ENCODE measurements around the gene SPON2. TPM values are rescaled to one million over a fixed set of nuclear protein-coding genes. Genes with fewer than 3 reads are reported as not detected.
A peak's percentile ranks its signal among the peaks of the same experiment; 100 is the strongest.

SPON2 gene
- total RNA-seq, 1 experiment from 2014 or later: 1.1 TPM

DNA sequence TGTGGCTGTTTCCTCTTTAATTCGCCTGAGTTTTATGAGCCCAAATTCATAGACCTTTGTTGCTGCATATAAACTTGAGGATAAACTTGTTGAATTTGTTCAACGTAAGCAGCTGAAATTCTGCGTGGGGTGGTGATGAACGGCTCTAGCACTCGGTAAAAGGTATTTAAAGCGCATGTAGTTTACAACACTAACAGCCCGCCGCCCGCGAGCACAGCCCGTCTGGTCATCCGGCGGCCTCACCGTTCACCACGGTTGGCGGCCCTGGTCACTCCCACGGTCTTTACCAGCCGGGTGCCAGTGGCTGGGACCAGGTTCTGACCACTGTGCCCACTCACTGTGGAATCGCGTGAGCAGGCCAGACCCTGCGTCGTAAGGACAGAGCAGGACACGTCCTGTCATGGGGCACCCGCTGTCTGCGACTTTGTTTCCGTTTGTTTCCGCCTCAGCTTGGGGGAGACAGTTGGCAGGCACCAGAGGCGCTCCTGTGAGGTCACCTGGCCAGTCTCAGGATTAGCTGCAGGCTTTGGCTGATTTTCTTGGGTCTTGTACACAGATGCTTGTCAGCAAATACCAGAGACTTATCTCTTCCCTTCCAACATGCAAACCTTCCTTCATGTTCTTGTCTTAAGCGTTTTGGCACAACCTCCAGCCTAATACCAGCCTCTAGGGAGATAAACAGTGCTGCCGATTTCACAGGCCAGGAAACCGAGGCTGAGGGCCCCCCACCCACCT, 36.8 kb upstream of the SPON2 start:
- DNase-seq (ENCODE audit: low read depth): no peak

DNA sequence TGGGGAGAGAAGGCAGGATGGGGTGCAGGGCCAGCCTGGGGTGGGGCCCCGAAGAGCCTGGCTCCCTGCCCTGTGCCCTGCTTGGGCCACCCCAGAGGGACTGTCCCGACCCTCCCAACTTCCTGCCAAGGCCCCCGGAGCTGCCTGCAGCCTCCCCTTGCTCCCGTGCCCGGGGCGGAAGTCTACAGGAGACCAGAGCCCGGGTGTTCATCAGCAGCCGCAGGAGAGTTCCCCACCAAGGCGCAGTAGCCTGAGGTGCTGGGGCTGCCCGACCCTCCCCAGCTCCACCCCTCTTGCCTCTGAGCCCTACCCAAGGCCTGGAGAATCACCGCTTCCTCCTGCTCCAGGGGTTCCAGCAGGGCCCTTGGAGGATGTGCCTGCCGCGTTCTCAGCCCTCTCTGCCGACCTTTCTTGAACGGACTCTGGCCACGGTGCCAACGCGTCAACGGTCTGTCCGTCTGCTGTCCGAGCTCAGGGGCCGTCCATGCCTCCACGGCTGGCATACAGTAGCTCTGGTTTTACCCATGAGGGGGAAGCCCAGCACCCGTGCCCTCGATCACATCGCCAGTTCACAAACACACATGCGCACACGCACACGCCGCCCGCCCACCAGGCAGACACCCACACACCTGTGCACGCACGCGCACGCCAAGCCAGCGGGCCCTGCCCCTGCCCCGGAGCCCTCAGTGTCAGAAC, 36.0 kb upstream of the SPON2 start:
- peak; percentile 24 for DNase-seq (ENCODE audit: low read depth)

DNA sequence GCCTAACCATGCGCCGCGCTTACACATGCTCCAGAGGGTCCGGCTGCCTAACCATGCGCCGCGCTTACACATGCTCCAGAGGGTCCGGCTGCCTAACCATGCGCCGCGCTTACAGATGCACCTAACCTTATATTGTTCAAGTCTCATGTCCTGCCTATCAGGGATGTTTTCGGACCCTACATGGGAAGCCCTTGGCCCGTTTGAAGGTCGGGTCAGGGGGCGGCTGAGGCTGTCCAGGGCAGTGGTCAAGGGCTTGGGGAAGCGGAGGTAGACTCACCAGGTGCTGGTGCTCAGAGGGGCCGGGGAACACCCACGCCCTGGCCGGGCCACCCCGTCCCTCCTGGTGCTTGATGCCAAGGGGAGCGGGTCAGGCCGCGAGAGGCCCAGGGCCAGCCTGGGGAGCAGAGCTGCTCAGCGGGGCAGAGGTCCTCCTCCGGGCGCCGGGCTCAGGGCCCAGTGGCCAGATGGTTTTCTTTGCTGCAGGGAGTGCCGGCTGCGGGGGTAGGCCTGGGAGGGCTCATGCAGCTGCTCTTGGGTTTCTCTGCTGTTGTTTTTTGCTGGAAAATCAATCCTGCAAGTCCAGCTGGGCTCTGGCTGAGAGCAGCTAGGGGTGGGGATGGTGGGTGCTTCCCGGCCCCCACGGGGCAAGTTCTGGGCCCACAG, 35.4 kb upstream of the SPON2 start:
- DNase-seq (ENCODE audit: low read depth): peak; percentile 83

DNA sequence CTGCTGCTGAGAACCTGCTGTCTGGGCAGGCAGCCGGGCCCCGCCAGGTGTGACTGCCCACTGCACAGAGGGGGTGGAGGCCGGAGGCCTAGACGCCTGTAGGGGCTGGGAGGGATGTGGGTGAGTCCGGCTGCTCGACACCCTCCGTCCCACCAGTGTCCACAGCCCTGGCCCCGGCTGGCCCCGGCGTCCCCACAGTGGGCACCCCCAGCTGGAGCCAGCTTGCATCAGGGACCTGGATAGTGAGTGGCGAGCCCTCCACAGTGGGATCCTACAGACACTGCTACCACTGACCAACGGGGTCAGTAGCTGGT, 34.7 kb upstream of the SPON2 start:
- DNase-seq (ENCODE audit: low read depth): no peak

DNA sequence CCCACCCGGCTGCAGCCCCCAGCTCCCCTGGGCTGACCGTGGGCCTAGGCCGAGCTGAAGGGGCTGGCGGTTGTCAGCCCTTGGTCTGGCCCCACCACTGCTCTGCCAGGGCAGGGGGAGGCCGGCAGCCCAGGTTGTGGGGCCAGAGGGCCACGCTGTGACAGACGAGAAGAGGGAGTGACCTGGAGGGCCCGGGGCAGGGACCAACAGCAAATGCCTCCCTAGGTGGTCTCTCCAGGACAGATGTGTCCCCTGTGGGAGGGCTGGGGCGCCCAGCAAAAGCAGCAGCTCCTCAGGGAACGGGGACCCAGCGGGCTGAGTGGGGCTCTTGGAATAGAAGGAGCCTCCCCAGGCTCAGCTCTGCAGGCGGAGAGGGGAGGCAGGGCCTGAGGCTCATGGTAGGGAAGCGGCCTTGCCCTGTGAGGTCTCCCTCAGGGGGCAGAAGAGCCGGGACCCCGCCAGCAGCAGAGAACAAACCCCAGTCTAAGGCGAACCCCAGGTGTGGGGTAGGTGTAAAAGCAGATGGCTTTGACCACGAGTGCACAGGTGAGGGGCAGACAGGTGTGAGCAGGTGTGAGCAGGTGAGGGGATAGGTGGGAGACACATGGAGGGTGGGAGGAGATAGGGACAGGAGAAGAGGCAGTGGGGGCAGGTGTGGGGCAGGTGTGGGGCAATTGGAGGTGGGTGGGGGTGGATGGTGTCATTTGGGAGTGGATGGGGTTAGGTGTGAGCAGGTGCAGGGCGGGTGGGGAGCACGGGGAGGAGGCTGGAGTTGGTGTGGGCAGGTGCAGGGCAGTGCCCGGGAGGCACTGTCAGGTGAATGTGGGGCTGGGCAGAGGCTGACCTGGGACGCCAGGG, 34.1 kb upstream of the SPON2 start:
- no peak for DNase-seq (ENCODE audit: low read depth)

DNA sequence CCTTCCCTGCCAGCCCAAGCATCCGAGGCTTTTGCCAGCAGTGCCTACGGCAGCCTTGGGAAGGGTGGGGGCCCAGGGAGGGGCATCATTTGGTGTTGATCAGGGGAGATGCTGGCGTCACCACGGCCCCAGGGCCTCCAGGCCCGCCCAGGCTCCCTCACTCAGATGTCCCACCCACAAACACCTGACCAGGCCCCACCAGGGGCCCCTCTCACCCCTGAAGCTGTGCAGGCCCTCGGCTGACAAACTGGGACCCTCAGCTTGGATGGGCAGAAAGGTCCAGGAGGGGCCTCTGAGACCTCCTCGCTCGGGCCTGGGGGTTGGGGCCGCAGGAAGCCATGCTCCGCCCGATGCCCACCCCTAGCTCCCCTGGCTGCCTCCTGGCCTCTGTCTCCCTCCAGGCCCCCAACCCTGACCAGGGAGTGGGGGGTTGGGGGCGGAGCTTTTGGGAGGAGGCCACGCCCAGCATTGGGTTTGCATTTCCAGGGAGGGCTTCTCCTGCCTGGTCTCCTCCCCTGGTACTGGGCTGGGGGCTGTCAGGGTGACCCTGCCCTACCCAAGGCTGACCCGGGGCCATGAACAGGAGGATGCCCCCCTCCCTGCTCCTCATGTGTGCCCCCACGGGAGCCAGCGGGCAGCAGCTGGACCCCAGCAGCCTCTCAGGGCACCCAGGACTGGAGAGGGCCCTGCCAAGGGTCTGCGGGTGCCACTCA, 33.4 kb upstream of the SPON2 start:
- DNase-seq (ENCODE audit: low read depth): no peak

DNA sequence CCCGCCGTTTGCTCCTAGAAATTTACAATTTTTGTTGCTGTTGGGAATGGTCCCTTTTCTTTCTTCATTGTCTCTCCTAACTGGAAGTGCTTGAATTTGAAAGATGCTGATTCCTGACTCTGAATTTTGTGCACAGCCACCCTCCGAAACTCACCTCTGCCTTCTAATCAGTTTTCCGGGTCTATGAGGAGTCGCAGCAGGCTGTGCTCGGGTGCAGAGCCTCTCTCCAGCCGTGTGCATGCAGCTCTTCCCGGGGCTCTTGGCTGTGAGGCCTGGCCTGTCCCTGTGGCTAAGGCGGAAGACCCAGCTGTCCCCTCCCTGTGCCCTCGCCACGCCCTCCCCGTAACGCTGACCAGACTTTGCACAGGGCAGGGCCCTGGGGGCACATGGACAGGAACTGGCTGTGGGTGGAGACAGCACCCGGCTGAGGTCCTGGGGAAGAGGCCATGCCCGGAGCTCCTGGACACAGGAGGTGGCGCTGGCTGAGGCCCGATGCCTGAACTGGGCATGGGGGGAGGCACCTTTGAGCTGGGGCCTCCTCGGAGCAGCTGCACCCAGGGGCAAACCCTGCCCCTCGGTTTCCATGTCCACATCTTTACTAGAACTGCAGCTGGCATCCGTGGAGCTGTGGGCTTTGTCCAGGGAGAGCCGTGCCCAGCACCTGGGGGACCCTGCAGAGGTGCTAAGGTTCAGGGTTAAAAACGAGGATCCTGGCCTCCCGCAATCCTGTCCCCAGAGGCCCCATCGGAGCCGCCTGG, 32.6 kb upstream of the SPON2 start:
- no peak for DNase-seq (ENCODE audit: low read depth)

DNA sequence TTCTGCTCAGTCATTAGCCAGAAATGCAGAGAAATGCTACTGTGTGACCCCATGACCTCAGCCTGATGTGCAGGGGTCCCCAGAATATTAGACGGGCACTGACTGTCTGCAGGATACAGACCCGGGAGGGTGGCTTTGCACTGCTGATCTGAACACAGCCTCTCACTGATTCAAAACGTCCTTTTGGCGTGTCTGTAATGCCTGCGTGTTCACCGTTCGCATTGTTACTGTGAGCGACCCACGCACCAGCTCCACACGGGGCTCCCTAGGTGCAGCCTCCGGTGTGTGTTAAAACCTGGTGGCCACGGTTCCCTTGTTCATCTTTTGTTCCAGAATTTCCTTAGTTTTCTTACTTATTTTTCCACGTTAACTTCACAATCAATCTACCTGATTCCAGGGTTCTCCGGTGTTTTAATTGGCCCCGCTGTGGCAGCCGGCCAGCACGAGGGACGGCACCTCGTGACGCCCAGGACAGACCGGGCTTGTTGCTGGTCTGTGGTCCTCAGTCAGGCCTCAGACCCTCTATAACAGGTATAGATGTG, 32.0 kb upstream of the SPON2 start:
- no peak for DNase-seq (ENCODE audit: low read depth)

DNA sequence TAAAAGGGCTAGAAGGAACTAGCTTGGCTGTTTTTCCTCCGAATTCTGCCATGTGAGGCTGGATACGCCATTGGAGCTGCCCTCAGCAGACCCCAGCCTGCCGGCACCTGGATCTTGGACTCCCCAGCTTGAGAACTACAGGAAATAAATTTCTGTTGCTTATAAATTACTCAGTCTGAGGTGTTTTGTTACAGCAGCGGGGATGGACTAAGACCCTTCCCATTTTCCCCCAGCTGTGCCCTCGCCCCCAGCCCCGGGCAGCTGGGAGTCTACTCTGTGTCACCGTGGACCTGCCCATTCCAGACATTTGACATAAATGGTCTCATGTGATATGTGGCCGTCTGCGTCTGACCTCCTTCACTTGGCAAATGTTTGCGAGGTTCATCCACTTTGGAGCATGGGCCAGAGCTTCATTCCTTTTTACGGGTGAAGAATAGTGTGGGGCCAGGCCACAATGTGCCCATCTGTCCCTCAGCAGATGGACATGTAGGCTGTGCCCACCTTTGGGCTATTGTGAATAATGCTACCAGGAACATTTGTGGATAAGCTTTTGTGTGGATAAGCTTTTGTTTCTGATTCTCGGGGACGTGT, 30.7 kb upstream of the SPON2 start:
- no peak for DNase-seq (ENCODE audit: low read depth)

DNA sequence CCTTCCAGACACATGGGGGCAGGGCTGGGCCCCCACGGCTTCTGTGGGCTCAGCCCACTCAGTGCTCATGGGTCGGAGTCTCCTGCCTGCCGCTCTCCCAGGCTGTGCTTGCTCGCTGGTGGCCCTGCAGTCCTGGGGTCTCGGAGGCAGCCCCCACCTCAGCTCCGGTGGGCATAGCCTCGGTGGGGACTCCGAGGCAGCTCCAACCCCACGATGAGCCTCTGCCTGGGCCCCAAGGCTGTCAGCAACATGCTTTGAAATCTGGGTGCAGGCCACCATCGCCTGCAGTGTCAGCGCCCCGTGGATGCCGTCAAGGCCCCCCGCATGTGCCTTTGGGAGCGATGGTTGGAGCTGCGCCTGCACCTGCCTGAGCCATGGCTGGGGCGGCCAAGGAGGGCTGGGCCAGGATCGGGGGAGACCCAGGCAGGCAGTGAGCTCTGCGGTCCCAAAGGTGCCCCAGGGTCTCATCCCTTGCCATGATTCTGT, 30.2 kb upstream of the SPON2 start:
- DNase-seq (ENCODE audit: low read depth): no peak

DNA sequence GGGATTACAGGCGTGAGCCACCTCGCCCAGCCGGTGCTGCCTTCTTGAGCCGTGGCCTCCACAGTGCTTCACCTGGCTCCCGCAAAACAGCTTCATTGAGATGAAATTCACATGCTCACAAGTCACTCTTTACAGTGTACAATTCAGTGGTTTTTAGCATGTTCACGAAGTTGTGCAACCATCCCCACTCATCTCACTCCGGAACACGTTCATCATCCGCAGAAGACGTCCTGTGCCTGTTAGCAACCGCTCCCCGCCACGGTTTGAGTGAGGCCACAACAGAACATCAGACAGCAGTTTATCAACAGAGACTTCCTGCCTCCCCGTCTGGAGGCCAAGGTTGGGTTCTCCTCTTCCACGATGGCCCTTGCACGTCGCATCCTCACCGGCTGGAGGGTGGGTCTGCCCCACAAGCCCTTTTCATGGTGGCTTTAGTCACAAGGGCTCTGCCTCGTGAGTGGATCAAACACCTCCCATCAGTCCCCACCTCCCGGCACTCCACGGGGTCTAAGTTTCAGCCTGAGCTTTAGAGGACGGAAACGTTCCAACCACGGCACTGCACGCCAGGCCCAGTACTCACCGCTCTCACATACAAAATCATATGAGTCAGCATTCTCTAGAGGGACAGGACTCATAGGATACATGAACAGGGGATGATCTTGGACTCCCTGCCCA, 29.6 kb upstream of the SPON2 start:
- peak; percentile 64 for DNase-seq (ENCODE audit: low read depth)

DNA sequence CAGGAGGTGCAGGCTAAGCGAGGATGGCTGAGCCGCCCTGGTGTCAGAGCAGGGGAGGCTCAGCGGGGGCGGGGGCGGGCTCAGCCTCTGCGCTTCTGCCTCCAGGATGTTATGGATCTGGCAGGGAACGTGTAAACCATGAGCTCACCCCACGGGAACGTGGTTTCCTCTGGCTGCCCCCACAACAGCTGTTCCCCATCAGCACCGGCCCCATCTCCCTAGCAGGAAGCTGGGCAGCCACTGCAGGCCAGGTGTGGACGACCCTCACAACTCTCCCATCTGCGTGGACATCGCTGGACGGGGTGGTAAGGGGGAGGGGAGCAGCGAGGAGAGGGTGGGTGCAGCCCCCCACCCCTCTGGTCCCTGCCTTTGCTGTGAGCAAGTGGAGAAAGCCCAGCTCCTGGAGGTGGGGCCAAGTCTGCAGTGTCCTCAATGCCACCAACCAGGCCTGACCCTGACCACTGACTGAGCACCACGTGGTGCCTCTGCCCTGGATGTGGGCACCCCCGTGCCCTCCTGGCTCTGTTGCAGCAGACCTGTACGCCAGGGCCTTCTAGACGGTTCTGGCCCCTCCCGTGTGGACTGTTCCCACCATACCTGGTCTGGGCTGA, 28.1 kb upstream of the SPON2 start:
- peak; percentile 86 for DNase-seq (ENCODE audit: low read depth)

DNA sequence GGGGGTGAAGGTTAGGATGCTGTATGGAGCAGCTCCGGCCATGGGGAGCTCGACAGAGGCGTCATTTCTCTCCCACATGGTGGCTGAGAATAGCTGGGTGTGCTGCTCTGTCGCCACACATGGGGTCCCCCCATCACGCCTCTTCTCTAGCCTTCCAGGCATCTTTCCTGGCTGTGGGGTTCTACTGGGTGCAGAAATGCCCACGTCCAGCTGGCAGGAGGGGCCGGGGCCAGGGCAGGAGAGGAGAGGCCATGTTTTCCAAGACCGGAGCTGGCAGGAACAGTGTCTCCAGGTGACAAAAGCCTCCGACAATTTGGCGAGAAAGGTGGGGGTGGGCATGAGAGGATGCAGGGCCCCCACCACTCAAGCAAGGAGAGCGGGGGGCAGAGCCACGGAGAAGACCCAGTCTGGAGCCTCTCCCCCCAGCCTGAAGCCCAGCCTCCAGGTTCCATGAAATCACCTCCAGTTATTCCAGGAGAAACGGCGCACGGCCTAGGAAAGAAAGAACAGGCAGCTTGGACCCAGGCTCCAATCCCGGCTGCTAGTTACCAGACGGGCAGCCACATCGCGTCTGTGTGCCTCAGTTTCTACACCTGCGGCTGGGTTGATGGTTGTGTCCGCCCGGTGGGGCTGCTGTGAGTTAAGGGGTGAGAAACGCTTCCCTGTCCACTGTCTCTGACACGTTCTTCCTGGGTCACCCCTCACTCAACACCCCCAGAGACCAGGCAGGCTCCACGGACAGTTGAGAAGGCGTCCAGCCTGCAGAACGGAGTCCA, 27.4 kb upstream of the SPON2 start:
- no peak for DNase-seq (ENCODE audit: low read depth)

DNA sequence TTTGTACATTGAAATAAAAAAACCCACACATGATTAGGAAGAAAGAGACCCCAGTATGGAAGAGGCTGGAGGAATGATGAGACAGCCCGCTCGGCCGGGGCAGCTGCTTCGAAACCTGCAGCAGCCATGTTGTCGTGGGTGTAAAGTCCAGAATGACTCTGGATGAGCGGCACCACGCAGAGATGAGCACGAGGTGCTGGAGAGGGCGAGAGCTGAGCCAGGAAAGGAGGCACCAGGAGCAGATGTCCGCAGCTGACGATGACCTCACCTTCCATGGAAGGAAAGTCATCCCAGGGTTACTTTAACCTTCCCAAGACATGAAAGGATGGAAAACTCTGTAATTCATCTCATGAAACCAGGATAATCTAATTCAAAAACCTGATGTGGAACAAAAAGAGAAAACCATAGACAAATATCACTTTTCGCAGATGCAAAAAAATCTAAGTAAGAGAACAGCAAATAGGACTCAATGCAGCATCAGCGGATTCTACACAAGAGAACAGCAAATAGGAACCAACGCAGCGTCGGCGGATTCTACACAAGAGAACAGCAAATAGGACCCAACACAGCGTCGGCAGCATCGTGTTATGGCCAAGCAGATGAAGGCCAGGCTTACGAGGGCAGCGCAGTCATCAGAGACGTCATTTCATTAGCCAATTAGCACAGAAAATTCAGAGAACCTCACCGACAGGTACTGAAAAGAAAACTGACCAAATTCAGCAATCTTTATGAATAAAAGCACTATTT, 25.9 kb upstream of the SPON2 start:
- peak; percentile 62 for DNase-seq (ENCODE audit: low read depth)

DNA sequence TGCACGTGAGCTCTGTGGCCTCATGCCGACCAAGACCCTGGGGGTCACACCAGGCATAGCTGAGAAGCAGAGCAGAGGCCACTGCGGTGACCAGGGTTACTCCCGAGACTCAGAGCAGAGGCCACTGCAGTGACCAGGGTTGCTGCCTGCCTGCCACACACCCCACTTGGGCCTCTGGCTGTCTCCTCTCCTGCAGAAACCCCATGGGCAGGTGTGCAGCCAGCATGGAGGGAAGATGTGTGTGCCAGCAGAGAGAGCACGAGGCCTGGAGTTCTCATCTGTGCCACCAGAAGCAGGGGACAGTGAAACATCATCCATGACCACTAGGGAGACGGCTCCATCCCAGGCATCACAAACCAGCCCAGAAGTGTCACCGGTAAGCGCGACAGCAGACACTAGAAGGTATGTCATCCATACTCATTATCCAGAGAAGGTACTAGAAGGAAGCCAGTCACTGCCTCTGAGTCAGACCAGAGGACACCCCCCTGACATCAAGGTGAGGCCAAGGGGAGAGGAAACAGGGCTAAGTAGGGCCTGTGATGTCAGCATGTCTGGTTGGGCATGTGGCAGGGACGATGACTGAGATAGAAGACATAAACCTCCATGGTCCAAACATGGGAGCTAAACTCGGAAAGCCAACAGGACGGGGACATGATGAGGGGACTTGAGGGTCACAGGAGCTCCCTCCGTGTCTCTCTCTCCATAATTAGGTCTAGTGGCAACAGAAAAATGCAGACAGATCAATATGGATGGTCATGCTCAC, 24.2 kb upstream of the SPON2 start:
- no peak for DNase-seq (ENCODE audit: low read depth)

DNA sequence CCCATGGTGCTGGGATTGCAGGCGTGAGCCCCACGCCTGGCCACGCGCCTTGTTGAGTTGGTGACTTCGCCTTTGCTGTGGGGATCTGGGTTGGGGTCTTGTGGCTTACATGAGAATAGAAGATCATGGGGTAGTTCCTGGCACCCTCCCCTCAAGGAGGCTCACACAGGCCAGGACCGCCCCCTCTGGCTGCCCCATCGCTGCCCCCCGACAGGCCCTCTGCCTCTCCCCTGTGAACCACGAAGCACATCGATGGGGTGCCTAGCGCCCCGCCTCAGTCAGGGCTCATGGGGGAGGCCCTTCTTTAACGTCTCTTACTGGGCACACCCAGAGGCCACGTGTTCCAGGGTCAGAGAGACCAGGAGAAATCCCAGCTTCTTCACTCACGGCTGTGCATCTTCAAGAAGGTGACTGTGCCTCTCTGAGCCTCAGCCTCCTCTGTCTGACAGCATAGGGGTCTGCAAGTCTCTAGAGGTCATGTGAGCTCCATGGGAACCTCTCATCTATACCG, 23.6 kb upstream of the SPON2 start:
- no peak for DNase-seq (ENCODE audit: low read depth)
